Measurements from ENCODE around the gene ZFPM1. TPM values are rescaled to one million over a fixed set of nuclear protein-coding genes. Genes with fewer than 3 reads are reported as not detected.

Gene ZFPM1
- total RNA-seq, 2 donors from 2014 or later, result 18.1 to 21.5 TPM

- Histone ChIP-seq H3K27me3 (ENCODE audit: control insufficient read depth, insufficient read depth, low read length, poor library complexity, severe bottlenecking) (no peaks in the 10 kb centered on the region), H3K4me1 (ENCODE audit: control insufficient read depth, insufficient read depth, low read length) (peaks cover 2% of the 10 kb centered on the region), H3K9ac (ENCODE audit: extremely low read depth, low read length, poor library complexity, severe bottlenecking) (peak overlapping the region; percentile 59), H3K9me3 (ENCODE audit: control insufficient read depth, low read length) (no peaks in the 10 kb centered on the region), H3K27ac (ENCODE audit: low read depth, low read length) (peak overlapping the region; percentile 24), H3K4me3 (ENCODE audit: low read length) (peak overlapping the region; percentile 96), H3K36me3 (ENCODE audit: control insufficient read depth, insufficient read depth, low read length) (peaks cover 23% of the 10 kb centered on the region)
- H3K4me1 Mint-ChIP-seq, result peaks cover 14% of the 10 kb centered on the region
- peaks cover 17% of the 10 kb centered on the region for H3K36me3 Mint-ChIP-seq (ENCODE audit: low read depth)
- no peak overlapping the region for H3K27ac Mint-ChIP-seq
- WGBS, 2 experiments (ENCODE audit: insufficient coverage in 1 of 2, insufficient read length in 1 of 2), result 4 to 6% methylated on average over 9 to 28 of the region's 28 CpGs
- peak; percentile 59 for DNase-seq
- TF ChIP-seq CTCF (conservative IDR thresholded peaks at IDR 0.05), result no peak
- no peaks in the 10 kb centered on the region for H3K27me3 Mint-ChIP-seq (ENCODE audit: insufficient read depth)
- peak overlapping the region; percentile 85 for H3K4me3 Mint-ChIP-seq
- peaks cover 1% of the 10 kb centered on the region for H3K9me3 Mint-ChIP-seq
These were observed 116.5 kb downstream of the ZFPM1 start for GRCh38 chr16:88569614-88569984.

GRCh38 chr16:88569985-88570690 lies 117.1 kb downstream of the ZFPM1 start, which contains the start of gene ZC3H18:
ZC3H18 (plus strand) TSS chr16:88570403; CDS start chr16:88577124, 6,721 bp downstream.
- peaks cover 14% of the 10 kb centered on the region for H3K4me1 Mint-ChIP-seq
- peaks cover 2% of the 10 kb centered on the region for H3K4me1 ChIP-seq (ENCODE audit: control insufficient read depth, insufficient read depth, low read length)

GRCh38 chr16:88570691-88571092 lies 117.6 kb downstream of the ZFPM1 start:
- no peaks in the 10 kb centered on the region for H3K27me3 ChIP-seq (ENCODE audit: control insufficient read depth, insufficient read depth, low read length, poor library complexity, severe bottlenecking)
- no peak for DNase-seq
- 1% methylated on average over 32 to 35 of the region's 35 CpGs for WGBS, 2 experiments (ENCODE audit: insufficient coverage in 1 of 2, insufficient read length in 1 of 2)
- Mint-ChIP-seq H3K4me1 (peaks cover 14% of the 10 kb centered on the region), H3K36me3 (ENCODE audit: low read depth) (peaks cover 21% of the 10 kb centered on the region), H3K27me3 (ENCODE audit: insufficient read depth) (no peaks in the 10 kb centered on the region), H3K27ac (peak overlapping the region; percentile 91), H3K9me3 (peaks cover 1% of the 10 kb centered on the region), H3K4me3 (peak overlapping the region; percentile 85)
- H3K9ac ChIP-seq (ENCODE audit: extremely low read depth, low read length, poor library complexity, severe bottlenecking), result peak overlapping the region; percentile 78
- peaks cover 29% of the 10 kb centered on the region for H3K36me3 ChIP-seq (ENCODE audit: control insufficient read depth, insufficient read depth, low read length)
- peaks cover 2% of the 10 kb centered on the region for H3K4me1 ChIP-seq (ENCODE audit: control insufficient read depth, insufficient read depth, low read length)
- H3K9me3 ChIP-seq (ENCODE audit: control insufficient read depth, low read length), result no peaks in the 10 kb centered on the region
- no peak overlapping the region for H3K27ac ChIP-seq (ENCODE audit: low read depth, low read length)
- H3K4me3 ChIP-seq (ENCODE audit: low read length), result peak overlapping the region; percentile 96
- TF ChIP-seq CTCF (conservative IDR thresholded peaks at IDR 0.05), result no peak

More at GRCh38 chr16:88569985-88570690, 117.1 kb downstream of the ZFPM1 start, which contains the start of gene ZC3H18:
- TF ChIP-seq CTCF (conservative IDR thresholded peaks at IDR 0.05), result no peak
- Histone ChIP-seq H3K27me3 (ENCODE audit: control insufficient read depth, insufficient read depth, low read length, poor library complexity, severe bottlenecking) (no peaks in the 10 kb centered on the region), H3K9me3 (ENCODE audit: control insufficient read depth, low read length) (no peaks in the 10 kb centered on the region), H3K27ac (ENCODE audit: low read depth, low read length) (peak within 1 kb of the TSS; percentile 61), H3K36me3 (ENCODE audit: control insufficient read depth, insufficient read depth, low read length) (peaks cover 26% of the 10 kb centered on the region), H3K4me3 (ENCODE audit: low read length) (peak within 1 kb of the TSS; percentile 96), H3K9ac (ENCODE audit: extremely low read depth, low read length, poor library complexity, severe bottlenecking) (peak within 1 kb of the TSS; percentile 78)
- H3K36me3 Mint-ChIP-seq (ENCODE audit: low read depth), result peaks cover 17% of the 10 kb centered on the region
- WGBS, 2 experiments (ENCODE audit: insufficient coverage in 1 of 2, insufficient read length in 1 of 2), result 0 to 1% methylated on average over 23 to 90 of the region's 90 CpGs
- no peaks in the 10 kb centered on the region for H3K27me3 Mint-ChIP-seq (ENCODE audit: insufficient read depth)
- H3K27ac Mint-ChIP-seq, result peak within 1 kb of the TSS; percentile 91
- DNase-seq, result peak; percentile 97
- H3K4me3 Mint-ChIP-seq, result peak within 1 kb of the TSS; percentile 85
- H3K9me3 Mint-ChIP-seq, result peaks cover 1% of the 10 kb centered on the region
